ENCODE data around the gene AAMP.
A peak's percentile ranks its signal among the peaks of the same experiment; 100 is the strongest.

- TF ChIP-seq, protein P1, sequence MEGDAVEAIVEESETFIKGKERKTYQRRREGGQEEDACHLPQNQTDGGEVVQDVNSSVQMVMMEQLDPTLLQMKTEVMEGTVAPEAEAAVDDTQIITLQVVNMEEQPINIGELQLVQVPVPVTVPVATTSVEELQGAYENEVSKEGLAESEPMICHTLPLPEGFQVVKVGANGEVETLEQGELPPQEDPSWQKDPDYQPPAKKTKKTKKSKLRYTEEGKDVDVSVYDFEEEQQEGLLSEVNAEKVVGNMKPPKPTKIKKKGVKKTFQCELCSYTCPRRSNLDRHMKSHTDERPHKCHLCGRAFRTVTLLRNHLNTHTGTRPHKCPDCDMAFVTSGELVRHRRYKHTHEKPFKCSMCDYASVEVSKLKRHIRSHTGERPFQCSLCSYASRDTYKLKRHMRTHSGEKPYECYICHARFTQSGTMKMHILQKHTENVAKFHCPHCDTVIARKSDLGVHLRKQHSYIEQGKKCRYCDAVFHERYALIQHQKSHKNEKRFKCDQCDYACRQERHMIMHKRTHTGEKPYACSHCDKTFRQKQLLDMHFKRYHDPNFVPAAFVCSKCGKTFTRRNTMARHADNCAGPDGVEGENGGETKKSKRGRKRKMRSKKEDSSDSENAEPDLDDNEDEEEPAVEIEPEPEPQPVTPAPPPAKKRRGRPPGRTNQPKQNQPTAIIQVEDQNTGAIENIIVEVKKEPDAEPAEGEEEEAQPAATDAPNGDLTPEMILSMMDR (conservative IDR thresholded peaks at IDR 0.05): peak; percentile 66
- TF ChIP-seq EZH2 (IDR thresholded peaks at IDR 0.05; ENCODE audit: low read depth): no peak
Observed at GRCh38 chr2:218292048-218293014, 22.4 kb upstream of the AAMP start, which contains the start of gene TMBIM1.

Measured in PC-9 (cell line).